Measurements from ENCODE around the gene TMEM273. TPM values are rescaled to one million over a fixed set of nuclear protein-coding genes. Genes with fewer than 3 reads are reported as not detected.
"Not testable (repeated sequence)": the region's sequence is repeated elsewhere in the genome, so short reads cannot be mapped to it uniquely, and the experiment has no call there.

TMEM273 gene
- polyA plus RNA-seq, 1 donor = 6.3 TPM

DNA sequence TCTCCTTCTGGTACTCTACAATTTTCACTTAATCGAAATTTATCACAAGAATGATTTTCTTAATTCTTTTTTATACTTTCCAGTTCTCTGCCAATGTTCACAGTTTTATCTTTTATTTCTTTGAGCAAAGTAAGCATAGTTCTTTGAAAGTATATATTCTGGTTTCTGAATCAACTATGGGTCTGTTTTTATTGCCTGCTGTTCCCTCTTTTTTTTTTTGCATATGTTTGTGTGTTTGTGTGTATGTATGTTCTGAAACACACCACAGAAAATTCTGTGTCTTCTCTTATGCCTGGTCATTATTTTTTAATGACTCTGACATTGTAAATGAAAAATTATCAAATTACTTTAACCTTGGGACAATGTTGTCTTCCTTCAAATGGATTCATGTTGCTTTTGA, 15.9 kb upstream of the TMEM273 start:
- DNase-seq = no peak

- DNase-seq = no peak
These were observed 14.1 kb upstream of the TMEM273 start for GRCh38 chr10:49202266-49202665.

DNA sequence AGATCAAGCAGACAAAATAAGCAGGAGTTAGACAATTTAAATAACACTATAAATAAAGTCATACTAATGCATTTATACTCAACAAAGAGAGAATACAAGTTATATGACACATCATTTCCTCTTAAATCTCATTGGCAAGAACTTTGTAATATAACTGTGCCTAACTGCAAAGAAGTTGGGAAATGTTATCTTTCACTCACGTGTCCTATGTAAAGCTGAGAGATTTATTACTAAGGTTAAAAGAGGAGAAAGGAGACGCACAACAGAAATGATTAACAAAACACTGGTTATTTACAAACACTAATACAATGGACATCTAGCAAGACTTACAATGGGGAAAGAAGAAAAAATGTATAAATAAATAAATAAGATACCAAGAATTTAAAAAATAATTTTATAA, 12.7 kb upstream of the TMEM273 start:
- no peak for DNase-seq

- no peak for DNase-seq
These were observed 9.0 kb upstream of the TMEM273 start for GRCh38 chr10:49197171-49197570.

GRCh38 chr10:49195864-49196263, 7.7 kb upstream of the TMEM273 start:
- DNase-seq = not testable (repeated sequence)

DNA sequence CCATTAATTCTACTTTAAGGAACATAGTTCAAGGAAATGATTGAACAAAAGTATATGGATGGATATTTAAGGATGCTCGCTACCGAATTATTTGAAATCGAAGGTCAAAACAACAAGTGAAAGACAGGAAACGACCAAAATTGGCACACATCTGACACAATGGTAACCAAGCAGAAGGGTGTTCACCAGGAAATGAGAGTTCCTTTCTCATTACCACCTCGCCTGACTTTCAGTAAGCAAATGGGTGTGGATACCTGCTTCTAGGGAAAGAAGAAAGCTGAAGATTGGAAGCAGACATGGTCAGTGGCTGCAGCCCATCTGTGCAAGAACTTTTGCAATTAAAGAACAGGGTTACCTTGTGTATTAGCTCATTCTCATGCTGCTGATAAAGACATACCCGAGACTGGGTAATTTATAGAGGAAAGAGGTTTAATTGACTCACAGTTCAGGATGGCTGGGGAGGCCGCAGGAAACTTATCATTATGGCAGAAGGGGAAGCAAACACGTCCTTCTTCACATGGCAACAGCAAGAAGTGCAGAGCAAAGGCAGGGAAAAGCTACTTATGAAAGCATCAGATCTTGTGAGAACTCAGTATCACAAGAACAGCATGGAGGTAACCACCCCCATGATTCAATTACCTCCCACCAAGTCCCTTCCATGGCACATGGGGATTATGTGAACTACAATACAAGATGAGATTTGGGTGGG, 6.2 kb upstream of the TMEM273 start:
- no peak for DNase-seq

- DNase-seq = no peak
These were observed 3.2 kb upstream of the TMEM273 start for GRCh38 chr10:49191349-49191748.

- DNase-seq = no peak
These were observed 1.2 kb upstream of the TMEM273 start for GRCh38 chr10:49189422-49189821.

GRCh38 chr10:49187044-49187484, 1.1 kb downstream of the TMEM273 start:
- DNase-seq = no peak

- no peak for DNase-seq
These were observed 1.6 kb downstream of the TMEM273 start for GRCh38 chr10:49186613-49187012.

DNA sequence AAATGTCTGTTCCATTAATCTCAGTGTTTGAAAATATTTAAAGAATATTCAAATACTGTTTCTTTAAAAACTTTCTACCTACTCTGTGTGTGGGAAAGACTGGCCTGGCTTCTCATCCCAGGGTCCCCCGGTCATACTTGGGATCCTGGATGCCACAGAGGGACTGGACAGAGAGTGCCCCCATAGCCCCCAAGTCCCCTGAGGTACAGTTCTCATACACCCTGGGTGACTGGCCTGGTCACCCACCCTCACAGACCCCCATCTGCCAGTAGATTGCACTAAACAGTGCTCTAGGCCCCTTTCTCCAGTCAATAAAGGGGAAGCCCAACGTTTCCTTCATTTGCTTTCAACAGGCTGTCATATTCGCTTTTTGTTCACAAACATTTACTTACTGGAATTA, 3.0 kb downstream of the TMEM273 start:
- DNase-seq = no peak

DNA sequence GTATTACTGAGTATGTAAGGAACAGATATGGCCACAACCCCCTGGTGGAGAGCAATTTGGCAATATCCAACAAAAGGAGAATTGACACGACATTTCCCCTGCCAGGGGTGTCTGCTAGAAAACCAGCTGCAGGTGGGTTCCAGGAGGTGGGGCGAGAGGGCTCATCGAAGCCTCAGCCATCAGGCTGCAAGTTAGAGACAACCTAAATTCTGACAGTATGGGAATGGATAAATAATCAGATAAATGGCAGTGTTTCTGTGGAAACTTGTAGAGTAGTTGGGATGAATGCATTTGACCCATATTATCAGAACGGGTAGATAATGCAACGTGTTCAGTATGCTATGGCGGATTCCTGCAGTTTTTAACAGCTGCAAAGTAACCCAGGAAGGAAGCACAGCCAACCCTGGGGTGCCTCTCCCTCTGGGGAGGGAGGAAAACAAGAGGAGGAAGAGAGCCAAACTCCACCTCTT, 3.5 kb downstream of the TMEM273 start:
- no peak for DNase-seq

- DNase-seq = no peak
These were observed 4.3 kb downstream of the TMEM273 start for GRCh38 chr10:49183596-49184542.

GRCh38 chr10:49182776-49183175, 5.4 kb downstream of the TMEM273 start:
- DNase-seq = no peak

DNA sequence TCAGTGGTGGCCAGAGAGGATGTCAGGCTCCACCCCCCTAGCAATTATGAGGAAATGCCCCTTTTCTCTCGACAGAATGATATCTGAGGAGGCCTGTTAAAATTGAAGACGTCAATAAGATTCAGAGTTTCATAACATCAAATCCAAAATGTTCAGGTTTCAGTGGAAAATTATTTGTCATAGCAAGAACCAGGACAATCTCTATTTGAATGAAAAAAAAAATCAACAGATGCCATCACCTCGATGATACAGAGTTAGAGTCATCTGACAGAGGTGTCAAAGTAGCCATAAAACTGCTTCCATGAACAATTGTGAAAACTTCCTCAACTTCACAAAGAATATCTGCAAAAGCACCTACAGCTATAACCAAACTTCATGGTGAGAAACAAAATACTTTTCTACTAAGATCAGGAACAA, 7.7 kb downstream of the TMEM273 start:
- no peak for DNase-seq

DNA sequence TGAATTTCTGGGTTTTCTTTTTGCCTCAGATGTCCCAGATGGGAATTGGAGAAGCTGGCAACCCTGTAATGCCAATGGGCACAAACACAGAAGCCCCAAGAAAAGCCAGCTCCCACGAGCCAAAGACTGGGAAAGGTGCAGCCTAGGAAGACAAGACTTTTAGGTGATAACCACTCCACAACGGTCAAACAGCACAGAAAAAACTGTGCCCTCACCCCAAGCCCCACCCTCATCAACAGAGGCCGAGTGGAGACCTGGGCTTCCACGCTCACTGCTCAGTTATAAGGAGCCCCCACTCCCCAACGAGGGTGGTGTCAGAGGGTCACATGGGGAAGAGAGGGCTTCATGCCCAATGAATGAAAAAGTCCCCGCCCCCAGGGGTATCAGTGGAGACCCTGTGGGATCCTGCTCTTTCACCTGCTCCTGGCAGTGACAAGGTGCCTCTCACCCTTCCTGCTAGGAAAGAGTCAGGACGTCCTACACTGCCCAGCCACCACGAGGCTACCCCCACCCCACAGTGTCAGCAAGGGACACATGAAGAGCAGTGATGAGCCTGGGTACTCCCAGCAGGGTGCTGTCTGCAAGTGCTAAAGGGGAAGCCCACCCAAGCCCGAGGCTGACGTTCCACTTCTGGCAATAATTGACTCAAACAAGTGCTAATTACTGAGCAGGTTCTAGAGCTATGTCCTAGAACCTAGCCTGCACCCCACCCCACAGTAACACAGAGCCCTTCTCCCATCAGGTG, 8.3 kb downstream of the TMEM273 start:
- DNase-seq = no peak

DNA sequence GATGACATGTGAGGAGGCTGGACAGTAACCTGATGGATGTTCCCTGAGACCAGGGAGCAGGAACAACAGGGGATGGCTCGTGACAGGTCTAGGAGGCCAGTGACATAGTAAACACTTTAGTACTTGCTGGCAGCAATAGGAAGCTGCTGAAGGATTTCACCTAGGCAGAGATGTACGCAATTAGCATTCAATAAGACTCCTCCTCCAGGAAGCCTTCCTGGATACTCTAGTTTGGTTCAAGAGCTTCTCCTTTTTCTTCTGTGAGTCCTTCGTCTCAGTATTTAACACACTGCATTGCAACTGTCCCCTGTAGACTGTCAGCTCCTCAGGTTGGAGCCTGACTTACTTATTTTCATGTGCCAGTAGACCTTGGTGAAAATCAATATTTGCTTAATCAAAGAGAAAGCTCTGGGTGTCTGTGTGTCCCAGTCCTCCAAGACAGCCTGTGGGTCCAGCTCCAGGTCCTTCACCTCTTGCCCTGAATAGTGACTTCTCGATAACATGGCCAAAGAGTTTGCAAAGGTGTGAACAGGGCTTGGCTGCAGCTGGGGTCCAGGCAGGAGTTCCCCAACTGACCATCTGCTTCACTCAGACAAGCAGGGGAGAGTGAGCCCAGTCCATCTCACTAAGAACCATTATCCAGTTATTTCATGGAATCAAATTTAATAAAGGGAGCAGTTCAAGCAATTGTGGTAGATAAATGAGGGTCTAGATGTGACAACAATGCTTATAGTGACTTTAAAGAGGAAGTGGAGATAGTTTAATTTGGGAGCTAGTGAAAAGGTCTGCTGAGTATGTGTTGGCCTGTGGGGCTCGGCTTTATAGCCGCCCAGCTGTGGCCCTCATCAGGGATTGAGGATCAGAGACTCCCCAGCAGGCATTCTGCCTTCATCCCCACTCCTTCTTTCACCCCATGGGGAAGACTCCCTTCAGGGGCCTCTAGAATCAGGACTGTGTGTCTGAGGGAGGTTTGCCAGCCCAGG, 9.4 kb downstream of the TMEM273 start:
- DNase-seq = no peak

DNA sequence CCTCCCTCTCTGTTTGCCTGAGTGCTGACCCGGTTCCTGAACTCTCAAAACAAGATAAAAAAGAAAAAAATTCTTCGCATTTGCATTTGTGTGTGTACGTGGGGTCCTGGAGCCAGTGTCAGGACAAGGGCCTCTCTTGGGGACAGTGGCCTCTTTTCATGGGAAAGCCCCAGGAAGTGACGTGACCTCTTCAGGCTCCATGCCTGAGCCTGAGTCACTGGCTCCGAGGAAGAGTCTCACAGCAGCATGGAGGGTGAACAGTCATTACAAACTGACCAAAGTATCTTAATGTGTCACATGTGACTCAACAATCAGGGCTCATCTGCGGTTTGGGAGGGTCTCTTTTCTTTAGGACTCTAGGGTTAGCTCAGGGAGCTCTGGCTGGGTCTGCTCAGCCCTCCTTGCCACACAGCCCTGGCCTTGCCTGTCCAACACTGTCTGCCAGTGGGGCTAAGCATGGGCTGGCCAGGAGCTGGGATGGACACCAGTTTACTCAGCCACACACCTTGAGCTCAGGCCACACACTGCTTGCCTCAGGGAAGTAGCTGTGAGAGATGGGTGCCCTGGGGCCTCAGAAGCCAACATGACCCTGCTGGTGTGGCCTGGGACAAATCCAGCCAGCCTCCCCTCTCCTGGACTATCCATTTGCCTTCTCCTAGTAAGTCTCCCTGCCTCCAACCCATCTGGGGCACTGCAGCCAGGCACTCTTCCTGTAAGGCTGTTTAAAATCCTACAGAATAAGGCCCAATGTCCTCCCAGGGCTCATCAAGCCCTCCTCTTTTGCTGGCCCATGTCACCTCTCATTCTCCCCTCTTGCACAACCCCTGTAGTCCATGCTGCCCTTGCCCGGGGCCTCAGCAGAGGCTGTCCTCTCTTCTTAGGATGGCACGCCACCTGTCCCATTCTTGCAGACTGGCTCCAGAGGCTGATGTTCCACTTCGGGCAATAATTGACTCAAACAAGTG, 10.5 kb downstream of the TMEM273 start:
- DNase-seq = peak; percentile 61

DNA sequence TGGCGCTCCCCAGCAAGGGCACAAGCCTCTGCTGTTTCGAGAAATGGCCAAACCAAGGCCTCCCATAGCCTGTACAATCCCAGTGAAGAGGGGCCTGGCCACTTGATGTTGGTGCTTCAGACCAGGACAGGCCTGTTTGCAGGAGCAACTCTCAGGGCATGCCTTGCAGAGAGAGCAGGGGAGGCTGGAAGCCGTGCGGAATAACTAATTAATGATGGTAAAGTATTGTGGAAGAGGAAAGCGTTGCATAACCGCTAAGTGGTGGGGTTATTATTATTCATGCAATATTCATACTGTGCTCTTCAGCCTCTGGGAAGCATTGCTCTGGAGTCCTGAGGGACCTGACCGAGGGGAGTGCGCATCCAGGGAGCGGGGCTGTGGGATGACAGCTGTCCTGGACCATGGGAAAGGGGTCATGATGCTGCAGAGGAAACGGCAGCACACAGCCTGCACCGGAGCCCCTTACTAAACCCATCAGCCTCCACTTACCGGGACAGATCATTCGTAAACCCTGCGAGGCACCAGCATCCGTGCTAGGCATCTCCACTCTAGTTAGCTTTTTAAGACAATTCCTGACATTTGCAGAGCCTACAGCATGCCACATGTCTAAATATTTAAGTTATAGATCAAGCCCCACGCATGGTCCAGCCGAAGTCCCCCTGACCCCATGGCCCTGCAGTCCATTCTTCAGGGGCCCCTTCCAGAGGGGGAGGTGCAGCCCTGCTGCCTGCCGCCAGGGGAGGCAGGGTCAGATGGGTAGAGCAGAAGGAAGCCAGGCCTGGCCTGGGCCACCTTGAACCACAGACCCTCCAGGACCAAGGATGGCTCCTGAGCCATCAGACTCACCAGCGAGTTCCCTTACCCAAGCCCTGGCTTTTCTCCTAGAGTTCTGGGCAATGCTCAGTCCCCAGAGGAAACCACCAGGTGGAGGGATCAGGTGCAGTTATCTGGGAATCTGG, 11.6 kb downstream of the TMEM273 start:
- DNase-seq = no peak
